ENCODE results near the gene PHLPP1.

GRCh38 chr18:62944454-62944853, 229.1 kb downstream of the PHLPP1 start:
- TF ChIP-seq EZH2 (IDR thresholded peaks at IDR 0.05; ENCODE audit: borderline replicate concordance, low read depth, low read length) (no peak), REST (IDR thresholded peaks at IDR 0.05; ENCODE audit: borderline replicate concordance) (peak; percentile 23; the same call in 1 of the 2 replicates), REST (CRISPR knock-in tag; IDR thresholded peaks at IDR 0.05; ENCODE audit: low read depth) (no peak), YY1 (IDR thresholded peaks at IDR 0.05; ENCODE audit: borderline replicate concordance in 1 of 3, control insufficient read depth in 1 of 3, extremely low read depth in 1 of 3, insufficient read depth in 3 of 3, insufficient read length in 1 of 3, insufficient replicate concordance in 2 of 3, low read depth in 1 of 3, low read length in 2 of 3) (no peak), SMARCA4 (IDR thresholded peaks at IDR 0.05) (no peak)
